ENCODE measurements around the gene PKNOX2.

DNA sequence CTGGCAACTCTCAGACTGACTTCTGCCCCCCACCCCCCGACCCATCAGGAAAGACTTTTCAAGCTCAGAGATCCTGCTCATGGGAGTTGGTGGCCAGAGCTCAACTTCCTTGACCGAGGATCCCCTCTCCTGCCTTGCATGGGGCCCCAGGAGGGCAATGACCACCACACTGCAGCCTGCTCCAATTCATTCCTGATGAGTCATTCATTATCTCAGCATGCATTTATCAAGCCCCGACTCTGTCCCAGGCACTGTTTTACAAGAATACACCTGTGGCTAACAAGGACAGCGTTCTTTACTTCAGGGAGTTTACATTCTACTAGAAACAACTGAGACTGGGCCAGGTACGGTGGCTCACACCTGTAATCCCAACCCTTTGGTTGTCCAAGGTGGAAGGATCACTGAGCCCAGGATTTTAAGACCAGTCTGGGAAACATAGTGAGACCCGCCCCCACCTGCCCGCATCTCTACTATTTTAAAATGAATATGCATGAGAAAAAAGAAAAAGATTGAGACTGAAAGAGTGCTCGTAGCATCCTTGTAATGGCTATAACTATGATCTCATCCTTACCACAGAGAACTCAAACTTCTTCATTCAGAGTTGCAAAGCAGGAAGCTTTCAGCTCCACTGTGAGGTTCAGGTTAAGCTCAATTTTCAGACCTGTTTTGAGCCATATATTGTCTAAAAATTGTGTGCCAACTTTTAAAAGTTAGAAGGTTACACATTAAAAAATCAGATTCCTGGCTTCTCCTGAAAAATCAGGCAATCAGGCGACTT is 271.1 kb downstream of the PKNOX2 start:
- TF ChIP-seq, protein P1, sequence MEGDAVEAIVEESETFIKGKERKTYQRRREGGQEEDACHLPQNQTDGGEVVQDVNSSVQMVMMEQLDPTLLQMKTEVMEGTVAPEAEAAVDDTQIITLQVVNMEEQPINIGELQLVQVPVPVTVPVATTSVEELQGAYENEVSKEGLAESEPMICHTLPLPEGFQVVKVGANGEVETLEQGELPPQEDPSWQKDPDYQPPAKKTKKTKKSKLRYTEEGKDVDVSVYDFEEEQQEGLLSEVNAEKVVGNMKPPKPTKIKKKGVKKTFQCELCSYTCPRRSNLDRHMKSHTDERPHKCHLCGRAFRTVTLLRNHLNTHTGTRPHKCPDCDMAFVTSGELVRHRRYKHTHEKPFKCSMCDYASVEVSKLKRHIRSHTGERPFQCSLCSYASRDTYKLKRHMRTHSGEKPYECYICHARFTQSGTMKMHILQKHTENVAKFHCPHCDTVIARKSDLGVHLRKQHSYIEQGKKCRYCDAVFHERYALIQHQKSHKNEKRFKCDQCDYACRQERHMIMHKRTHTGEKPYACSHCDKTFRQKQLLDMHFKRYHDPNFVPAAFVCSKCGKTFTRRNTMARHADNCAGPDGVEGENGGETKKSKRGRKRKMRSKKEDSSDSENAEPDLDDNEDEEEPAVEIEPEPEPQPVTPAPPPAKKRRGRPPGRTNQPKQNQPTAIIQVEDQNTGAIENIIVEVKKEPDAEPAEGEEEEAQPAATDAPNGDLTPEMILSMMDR (IDR thresholded peaks at IDR 0.05) = no peak
- TF ChIP-seq POLR2A (IDR thresholded peaks at IDR 0.05) (no peak), POLR2AphosphoS5 (IDR thresholded peaks at IDR 0.05) (no peak), EP300 (IDR thresholded peaks at IDR 0.05) (no peak)

All from suprapubic skin (tissue), 4 donors.